ENCODE measurements around the gene MYO1F.
A peak's percentile ranks its signal among the peaks of the same experiment; 100 is the strongest.
"Not testable (repeated sequence)": the region's sequence is repeated elsewhere in the genome, so short reads cannot be mapped to it uniquely, and the experiment has no call there.

MYO1F gene

GRCh38 chr19:8569066-8569771, 8.0 kb downstream of the MYO1F start:
- DNase-seq (ENCODE audit: low read depth): peak; percentile 89
- H3K4me3 ChIP-seq (ENCODE audit: low read depth, low read length): no peak overlapping the region

- H3K4me3 ChIP-seq (ENCODE audit: low read depth, low read length): no peak overlapping the region
- DNase-seq (ENCODE audit: low read depth): no peak
These were observed 9.6 kb downstream of the MYO1F start for GRCh38 chr19:8567522-8568172.

GRCh38 chr19:8566855-8567254, 10.4 kb downstream of the MYO1F start:
- no peak for DNase-seq (ENCODE audit: low read depth)
- H3K4me3 ChIP-seq (ENCODE audit: low read depth, low read length): no peak overlapping the region

- not testable (repeated sequence) for DNase-seq (ENCODE audit: low read depth); H3K4me3 ChIP-seq (ENCODE audit: low read depth, low read length)
These were observed 12.4 kb downstream of the MYO1F start for GRCh38 chr19:8564866-8565265.

GRCh38 chr19:8561075-8561764, 16.0 kb downstream of the MYO1F start:
- no peak overlapping the region for H3K4me3 ChIP-seq (ENCODE audit: low read depth, low read length)
- no peak for DNase-seq (ENCODE audit: low read depth)

- DNase-seq (ENCODE audit: low read depth): no peak
- no peak overlapping the region for H3K4me3 ChIP-seq (ENCODE audit: low read depth, low read length)
These were observed 18.9 kb downstream of the MYO1F start for GRCh38 chr19:8558325-8558724.

GRCh38 chr19:8557642-8558238, 19.5 kb downstream of the MYO1F start:
- H3K4me3 ChIP-seq (ENCODE audit: low read depth, low read length): no peak overlapping the region
- DNase-seq (ENCODE audit: low read depth): no peak

GRCh38 chr19:8553729-8554128, 23.5 kb downstream of the MYO1F start:
- H3K4me3 ChIP-seq (ENCODE audit: low read depth, low read length); DNase-seq (ENCODE audit: low read depth): not testable (repeated sequence)

GRCh38 chr19:8552810-8553209, 24.4 kb downstream of the MYO1F start:
- DNase-seq (ENCODE audit: low read depth): no peak
- no peak overlapping the region for H3K4me3 ChIP-seq (ENCODE audit: low read depth, low read length)

GRCh38 chr19:8550070-8550469, 27.2 kb downstream of the MYO1F start:
- no peak overlapping the region for H3K4me3 ChIP-seq (ENCODE audit: low read depth, low read length)
- DNase-seq (ENCODE audit: low read depth): no peak

- no peak overlapping the region for H3K4me3 ChIP-seq (ENCODE audit: low read depth, low read length)
- DNase-seq (ENCODE audit: low read depth): no peak
These were observed 31.5 kb downstream of the MYO1F start for GRCh38 chr19:8545743-8546142.

- H3K4me3 ChIP-seq (ENCODE audit: low read depth, low read length): no peak overlapping the region
- DNase-seq (ENCODE audit: low read depth): no peak
These were observed 33.1 kb downstream of the MYO1F start for GRCh38 chr19:8544168-8544567.

GRCh38 chr19:8539621-8540149, 37.6 kb downstream of the MYO1F start:
- DNase-seq (ENCODE audit: low read depth): no peak
- no peak overlapping the region for H3K4me3 ChIP-seq (ENCODE audit: low read depth, low read length)

- no peak for DNase-seq (ENCODE audit: low read depth)
These were observed 40.1 kb downstream of the MYO1F start for GRCh38 chr19:8537099-8537498.

GRCh38 chr19:8536282-8536681, 41.0 kb downstream of the MYO1F start:
- no peak overlapping the region for H3K4me3 ChIP-seq (ENCODE audit: low read depth, low read length)
- DNase-seq (ENCODE audit: low read depth): no peak

More at GRCh38 chr19:8537099-8537498, 40.1 kb downstream of the MYO1F start:
- H3K4me3 ChIP-seq (ENCODE audit: low read depth, low read length): no peak overlapping the region

GRCh38 chr19:8532225-8532624, 45.0 kb downstream of the MYO1F start:
- H3K4me3 ChIP-seq (ENCODE audit: low read depth, low read length): no peak overlapping the region
- no peak for DNase-seq (ENCODE audit: low read depth)

- no peak overlapping the region for H3K4me3 ChIP-seq (ENCODE audit: low read depth, low read length)
- DNase-seq (ENCODE audit: low read depth): no peak
These were observed 45.8 kb downstream of the MYO1F start for GRCh38 chr19:8531470-8531869.

- H3K4me3 ChIP-seq (ENCODE audit: low read depth, low read length): no peak overlapping the region
- DNase-seq (ENCODE audit: low read depth): no peak
These were observed 47.1 kb downstream of the MYO1F start for GRCh38 chr19:8530061-8530679.

GRCh38 chr19:8529369-8530006, 47.8 kb downstream of the MYO1F start:
- no peak for DNase-seq (ENCODE audit: low read depth)
- no peak overlapping the region for H3K4me3 ChIP-seq (ENCODE audit: low read depth, low read length)
